ENCODE measurements around the gene DEFB124.
"Not testable (repeated sequence)": the region's sequence is repeated elsewhere in the genome, so short reads cannot be mapped to it uniquely, and the experiment has no call there.

- not testable (repeated sequence) for TF ChIP-seq CTCF, EZH2phosphoT487 (IDR thresholded peaks at IDR 0.05)
Measured at GRCh38 chr20:31427576-31427975, 47.4 kb downstream of the DEFB124 start.

All from neural progenitor cell (in vitro differentiated cells).